H1 (cell line): ENCODE data around the gene SLC38A1. TPM values are rescaled to one million over a fixed set of nuclear protein-coding genes. Genes with fewer than 3 reads are reported as not detected.

Experiments
- CTCF ChIA-PET: fragments of 300-600 bp; sonication (Branson Sonifier 250); formaldehyde crosslinking; loops from one replicate; lab custom pipeline; 2021; ENCODE audit not compliant: partially characterized antibody; lab: Charles Lee
- POLR2A ChIA-PET: fragments of 300-600 bp; sonication (Branson Sonifier 250); formaldehyde crosslinking; loops from one replicate; lab custom pipeline; 2021; ENCODE audit warnings: inconsistent platforms; ENCODE audit not compliant: partially characterized antibody; lab: Charles Lee
- DNase-seq, 2 experiments: peaks; one replicate each; pipeline versions ENCODE4 v3.0.0 to v3.0.0-alpha.2; 2010 to 2022; ENCODE audit warnings: low spot score in 2 of 2, low read depth in 1 of 2, mixed read lengths in 1 of 2
- FAIRE-seq: peaks from 2 replicates; lab custom pipeline; 2011; peaks lifted over from hg19 to GRCh38; lab: Jason Lieb, UNC
- H2AFZ ChIP-seq: 2 replicates; pipeline ENCODE4 v1.8.1; 2012; ENCODE audit warnings: low read length, inconsistent platforms
- H2AK5ac ChIP-seq: 2 replicates; pipeline ENCODE4 v1.6.1; 2013; ENCODE audit warnings: low read depth, low read length
- H2BK120ac ChIP-seq: replicated peaks from 2 replicates; pipeline ENCODE3; 2013; ENCODE audit warnings: low read depth, low read length, inconsistent platforms
- H2BK12ac ChIP-seq: 2 replicates; pipeline ENCODE4 v1.6.1; 2013; ENCODE audit warnings: low read depth, low read length
- H2BK15ac ChIP-seq: 2 replicates; pipeline ENCODE4 v1.6.1; 2013; ENCODE audit warnings: low read length
- H2BK20ac ChIP-seq: 2 replicates; pipeline ENCODE4 v1.6.1; 2013; ENCODE audit warnings: low read length
- H2BK5ac ChIP-seq: 2 replicates; pipeline ENCODE4 v1.6.1; 2013; ENCODE audit warnings: low read depth, low read length
- H3K14ac ChIP-seq: 2 replicates; pipeline ENCODE4 v1.6.1; 2013; ENCODE audit warnings: inconsistent platforms; ENCODE audit not compliant: insufficient read length
- H3K18ac ChIP-seq: 2 replicates; pipeline ENCODE4 v1.6.1; 2013; ENCODE audit warnings: low read length; ENCODE audit errors: extremely low read depth
- H3K23ac ChIP-seq: 2 replicates; pipeline ENCODE4 v1.6.1; 2013; ENCODE audit warnings: inconsistent platforms; ENCODE audit not compliant: insufficient read length
- H3K23me2 ChIP-seq: 2 replicates; pipeline ENCODE4 v1.6.1; 2013; ENCODE audit warnings: low read depth, low read length
- H3K27ac ChIP-seq: 2 replicates; pipeline ENCODE4 v1.6.1; 2011; ENCODE audit warnings: low read depth, low read length, inconsistent platforms
- H3K27me3 ChIP-seq, 4 experiments: replicated peaks in 1 of 4; 1 replicate in 1 of 4; 2 replicates in 3 of 4; pipeline versions ENCODE4 v1.6.1 to v1.8.1; 2011 to 2013; ENCODE audit warnings: low read length in 3 of 4, mild to moderate bottlenecking in 3 of 4, inconsistent platforms in 2 of 4, mixed read lengths in 2 of 4, moderate library complexity in 1 of 4; ENCODE audit not compliant: control insufficient read depth in 3 of 4, insufficient read depth in 3 of 4; ENCODE audit errors: extremely low read depth in 1 of 4
- H3K36me3 ChIP-seq, 4 experiments: 2 replicates each; pipeline versions ENCODE4 v1.6.1 to v1.8.1; 2011 to 2013; ENCODE audit warnings: mild to moderate bottlenecking in 4 of 4, low read length in 3 of 4, moderate library complexity in 2 of 4, control low read depth in 1 of 4, inconsistent platforms in 1 of 4; ENCODE audit not compliant: insufficient read depth in 4 of 4, control insufficient read depth in 2 of 4
- H3K4ac ChIP-seq: replicated peaks from 2 replicates; pipeline ENCODE3; 2013; ENCODE audit warnings: low read length, low read depth, mixed read lengths, inconsistent platforms; ENCODE audit not compliant: insufficient read length
- H3K4me1 ChIP-seq, 4 experiments: replicated peaks in 1 of 4; 1 replicate in 1 of 4; 2 replicates in 3 of 4; pipeline versions ENCODE4 v1.6.1 to v1.8.1; 2011 to 2013; ENCODE audit warnings: low read length in 3 of 4, inconsistent platforms in 2 of 4, mixed read lengths in 1 of 4; ENCODE audit not compliant: insufficient read depth in 4 of 4, control insufficient read depth in 3 of 4
- H3K4me2 ChIP-seq, 2 experiments: 2 replicates each; pipeline versions ENCODE4 v1.6.1 to v1.8.1; 2011 to 2013; ENCODE audit warnings: low read depth in 2 of 2, low read length in 2 of 2, control low read depth in 1 of 2, inconsistent platforms in 1 of 2, mild to moderate bottlenecking in 1 of 2; ENCODE audit not compliant: insufficient read depth in 1 of 2
- H3K4me3 ChIP-seq, 4 experiments: fragments of 200-600, 300-600 bp in 1 of 4; sonication (generic), shearing (Covaris generic), sonication (Bioruptor Twin) in 1 of 4; 2 replicates each; pipeline versions ENCODE4 v1.5.1 to v1.8.1; 2011 to 2016; ENCODE audit warnings: low read length in 4 of 4, low read depth in 3 of 4, control low read depth in 2 of 4, inconsistent platforms in 2 of 4, mild to moderate bottlenecking in 2 of 4, mixed read lengths in 1 of 4, moderate library complexity in 1 of 4; ENCODE audit not compliant: insufficient read depth in 2 of 4; ENCODE audit errors: extremely low read depth in 1 of 4
- H3K56ac ChIP-seq: replicated peaks from 2 replicates; pipeline ENCODE3; 2013; ENCODE audit warnings: low read depth, mild to moderate bottlenecking, mixed read lengths, low read length, inconsistent platforms; ENCODE audit not compliant: insufficient read length
- H3K79me1 ChIP-seq: 2 replicates; pipeline ENCODE4 v1.6.1; 2013; ENCODE audit warnings: low read depth, low read length, control low read depth
- H3K79me2 ChIP-seq, 2 experiments: 2 replicates each; pipeline versions ENCODE4 v1.6.1 to v1.8.1; 2012 to 2013; ENCODE audit warnings: low read length in 2 of 2, mild to moderate bottlenecking in 2 of 2, inconsistent platforms in 1 of 2; ENCODE audit not compliant: insufficient read depth in 2 of 2, control insufficient read depth in 1 of 2
- H3K9ac ChIP-seq, 4 experiments: replicated peaks in 1 of 4; 1 replicate in 1 of 4; 2 replicates in 3 of 4; pipeline versions ENCODE4 v1.6.1 to v1.8.1; 2011 to 2013; ENCODE audit warnings: low read depth in 3 of 4, low read length in 3 of 4, control low read depth in 2 of 4, mild to moderate bottlenecking in 2 of 4, moderate library complexity in 2 of 4, inconsistent platforms in 1 of 4; ENCODE audit errors: extremely low read depth in 1 of 4
- H3K9me3 ChIP-seq, 2 experiments: 2 replicates each; pipeline versions ENCODE4 v1.6.1 to v1.8.1; 2012 to 2013; ENCODE audit warnings: mild to moderate bottlenecking in 2 of 2, moderate library complexity in 2 of 2, control low read depth in 1 of 2, inconsistent platforms in 1 of 2, low read depth in 1 of 2, low read length in 1 of 2, mixed read lengths in 1 of 2; ENCODE audit not compliant: insufficient read depth in 2 of 2
- H4K20me1 ChIP-seq, 2 experiments: replicated peaks in 1 of 2; 2 replicates each; pipeline versions ENCODE3 to v1.8.1; 2011 to 2013; ENCODE audit warnings: inconsistent platforms in 2 of 2, low read length in 2 of 2, mild to moderate bottlenecking in 1 of 2; ENCODE audit not compliant: insufficient read depth in 2 of 2, control insufficient read depth in 1 of 2
- H4K5ac ChIP-seq: 2 replicates; pipeline ENCODE4 v1.6.1; 2013; ENCODE audit warnings: low read length, low read depth, mixed read lengths, inconsistent platforms; ENCODE audit not compliant: insufficient read length
- H4K8ac ChIP-seq: 2 replicates; pipeline ENCODE4 v1.8.0; 2013; ENCODE audit warnings: mild to moderate bottlenecking, moderate library complexity, low read length, inconsistent platforms; ENCODE audit not compliant: insufficient read depth; ENCODE audit errors: extremely low read depth
- H4K91ac ChIP-seq: replicated peaks from 2 replicates; pipeline ENCODE3; 2013; ENCODE audit warnings: low read length, mixed read lengths, inconsistent platforms; ENCODE audit not compliant: insufficient read length
- CREB1 ChIP-seq: IDR thresholded peaks from 2 replicates; pipeline ENCODE4 v1.6.1; 2012; ENCODE audit warnings: inconsistent platforms
- CTCF ChIP-seq, 3 experiments: IDR thresholded peaks; 1 replicate in 2 of 3; 2 replicates in 1 of 3; pipeline versions ENCODE4 v1.5.1 to v1.6.1; 2011; ENCODE audit warnings: low read length in 3 of 3, mild to moderate bottlenecking in 3 of 3, inconsistent platforms in 2 of 3, low read depth in 1 of 3, moderate library complexity in 1 of 3; ENCODE audit not compliant: insufficient read depth in 1 of 3; ENCODE audit errors: control extremely low read depth in 1 of 3
- JUN ChIP-seq: IDR thresholded peaks from 2 replicates; pipeline ENCODE4 v1.6.1; 2011; ENCODE audit warnings: low read depth, mild to moderate bottlenecking, improper control_type of control experiment, low read length
- POLR2AphosphoS5 ChIP-seq: IDR thresholded peaks from 2 replicates; pipeline ENCODE4 v1.6.1; 2011; ENCODE audit warnings: low read depth, low read length
- RAD21 ChIP-seq, 2 experiments: IDR thresholded peaks in 1 of 2; conservative IDR thresholded peaks in 1 of 2; 2 replicates each; pipeline ENCODE4 v1.6.1; 2011; ENCODE audit warnings: low read depth in 2 of 2, low read length in 2 of 2, improper control_type of control experiment in 1 of 2, inconsistent platforms in 1 of 2, mild to moderate bottlenecking in 1 of 2, moderate library complexity in 1 of 2
- SIX5 ChIP-seq: IDR thresholded peaks from 2 replicates; pipeline ENCODE4 v1.6.1; 2011; ENCODE audit warnings: mild to moderate bottlenecking, low read depth, low read length
- WGBS, 2 experiments: shearing (Covaris generic) in 1 of 2; methylation state at CpG; one replicate each; pipeline versions ENCODE4 v1.1.6 to v1.1.7; 2013 to 2015; ENCODE audit warnings: low lambda C conversion rate in 2 of 2, mixed read lengths in 2 of 2, inconsistent platforms in 1 of 2, low coverage in 1 of 2, missing lambda C conversion rate in 1 of 2; ENCODE audit not compliant: insufficient replicate concordance in 2 of 2, insufficient coverage in 1 of 2, insufficient read length in 1 of 2; ENCODE audit errors: extremely low coverage in 1 of 2, missing lambda C conversion rate in 1 of 2; 5-methylcytosine and 5-hydroxymethylcytosine counted together
- polyA plus RNA-seq, 7 experiments: library from polyadenylated mRNA; depleted of rRNA in 3 of 7; stranded (reverse) in 5 of 7; unstranded in 2 of 7; fragments of >200 nt in 5 of 7; fragments of 200-250 nt in 2 of 7; gene quantifications; 1 replicate in 5 of 7; 2 replicates in 1 of 7; 4 replicates in 1 of 7; pipeline versions ENCODE4 v1.2.1 to v1.2.3, GENCODE V29; 2011 to 2013; ENCODE audit warnings: missing spikeins in 2 of 7, mixed read lengths in 2 of 7
- total RNA-seq: library from RNA; stranded (reverse); fragmentation: NEBNext Ultra II Directional; extraction: Animal tissue kit (Norgen Biotek cat#: 25700); gene quantifications from 2 replicates; pipeline ENCODE4 v1.2.1, GENCODE V29; 2021

SLC38A1 gene
- total and polyA plus RNA-seq, 2 of the 8 experiments (the other 6 are each of a cell fraction or from before 2014, with no cell fraction given): 83.4 to 242 TPM

- no peak overlapping the region for H3K56ac ChIP-seq
- no peak overlapping the region for H3K23ac ChIP-seq
- no peaks in the 10 kb centered on the region for H3K36me3 ChIP-seq
- H4K20me1 ChIP-seq: no peaks in the 10 kb centered on the region
- ChIA-PET CTCF (interaction anchor here (0.7 to 3.2 kb wide), 18 partner anchors 9 to 639 kb away, joined by 3 to 11 read pairs (median 4); partner anchors contain the start of gene SLC38A1), POLR2A (interaction anchor here (0.8 to 5.3 kb wide), 2 partner anchors 34 to 37 kb away, joined by 3 to 45 read pairs; partner anchors contain the start of gene SLC38A1)
- H2BK12ac ChIP-seq: no peak overlapping the region
- H3K9me3 ChIP-seq: peaks cover 2 to 5% of the 10 kb centered on the region in 2 experiments; a peak in 1 of 4 replicates
- H3K4me3 ChIP-seq: no peak overlapping the region
- no peak overlapping the region for H4K5ac ChIP-seq
- TF ChIP-seq CREB1 (peak; percentile 37; the same call in 1 of the 2 replicates), CTCF (IDR thresholded peaks at IDR 0.05; ENCODE audit: control extremely low read depth in 1 of 3, insufficient read depth in 1 of 3, low read depth in 1 of 3, low read length in 3 of 3) (peak; percentile 13 to 76 (median 41)), JUN (no peak), SIX5 (no peak), POLR2AphosphoS5 (no peak), RAD21 (IDR thresholded peaks at IDR 0.05 in 1 of 2, conservative IDR thresholded peaks at IDR 0.05 in 1 of 2; ENCODE audit: low read depth in 2 of 2, low read length in 2 of 2) (peak; percentile 41 to 61)
- H2BK5ac ChIP-seq: no peak overlapping the region
- H3K79me1 ChIP-seq: no peaks in the 10 kb centered on the region
- WGBS, 2 experiments: 89 to 100% methylated on average over 1 to 5 of the region's 5 CpGs
- no peak overlapping the region for H3K4ac ChIP-seq
- H4K8ac ChIP-seq: no peak overlapping the region
- H2BK20ac ChIP-seq: no peak overlapping the region
- H4K91ac ChIP-seq: no peak overlapping the region
- no peak overlapping the region for H3K27ac ChIP-seq
- peak; percentile 91 for FAIRE-seq
- no peak overlapping the region for H2BK15ac ChIP-seq
- H3K9ac ChIP-seq: no peak overlapping the region
- no peaks in the 10 kb centered on the region for H3K27me3 ChIP-seq
- H3K4me1 ChIP-seq: peaks cover 0 to 18% (median 5%) of the 10 kb centered on the region in 4 experiments; a peak in 2 of 7 replicates
- no peak overlapping the region for H2AK5ac ChIP-seq
- no peak overlapping the region for H3K4me2 ChIP-seq
- DNase-seq: no peak
- H3K79me2 ChIP-seq: no peaks in the 10 kb centered on the region
- no peak overlapping the region for H3K18ac ChIP-seq
- H2BK120ac ChIP-seq: no peak overlapping the region
- H2AFZ ChIP-seq: no peak overlapping the region; the same call in 1 of the 2 replicates
- no peaks in the 10 kb centered on the region for H3K23me2 ChIP-seq
- no peak overlapping the region for H3K14ac ChIP-seq
Observed at GRCh38 chr12:46303039-46303666, 34.3 kb upstream of the SLC38A1 start.
